Non-pigmented ciliary epithelial cell (primary cell): ENCODE data around the gene CD300E.
"Not testable (repeated sequence)": the region's sequence is repeated elsewhere in the genome, so short reads cannot be mapped to it uniquely, and the experiment has no call there.

Source experiments
- DNase-seq: peaks from one replicate; pipeline ENCODE4 v3.0.0-alpha.2; 2010; ENCODE audit warnings: low read depth

Gene CD300E

GRCh38 chr17:74633326-74633725 is 9.8 kb upstream of the CD300E start:
- DNase-seq = no peak

GRCh38 chr17:74632617-74633016 is 9.1 kb upstream of the CD300E start:
- DNase-seq = no peak

DNA sequence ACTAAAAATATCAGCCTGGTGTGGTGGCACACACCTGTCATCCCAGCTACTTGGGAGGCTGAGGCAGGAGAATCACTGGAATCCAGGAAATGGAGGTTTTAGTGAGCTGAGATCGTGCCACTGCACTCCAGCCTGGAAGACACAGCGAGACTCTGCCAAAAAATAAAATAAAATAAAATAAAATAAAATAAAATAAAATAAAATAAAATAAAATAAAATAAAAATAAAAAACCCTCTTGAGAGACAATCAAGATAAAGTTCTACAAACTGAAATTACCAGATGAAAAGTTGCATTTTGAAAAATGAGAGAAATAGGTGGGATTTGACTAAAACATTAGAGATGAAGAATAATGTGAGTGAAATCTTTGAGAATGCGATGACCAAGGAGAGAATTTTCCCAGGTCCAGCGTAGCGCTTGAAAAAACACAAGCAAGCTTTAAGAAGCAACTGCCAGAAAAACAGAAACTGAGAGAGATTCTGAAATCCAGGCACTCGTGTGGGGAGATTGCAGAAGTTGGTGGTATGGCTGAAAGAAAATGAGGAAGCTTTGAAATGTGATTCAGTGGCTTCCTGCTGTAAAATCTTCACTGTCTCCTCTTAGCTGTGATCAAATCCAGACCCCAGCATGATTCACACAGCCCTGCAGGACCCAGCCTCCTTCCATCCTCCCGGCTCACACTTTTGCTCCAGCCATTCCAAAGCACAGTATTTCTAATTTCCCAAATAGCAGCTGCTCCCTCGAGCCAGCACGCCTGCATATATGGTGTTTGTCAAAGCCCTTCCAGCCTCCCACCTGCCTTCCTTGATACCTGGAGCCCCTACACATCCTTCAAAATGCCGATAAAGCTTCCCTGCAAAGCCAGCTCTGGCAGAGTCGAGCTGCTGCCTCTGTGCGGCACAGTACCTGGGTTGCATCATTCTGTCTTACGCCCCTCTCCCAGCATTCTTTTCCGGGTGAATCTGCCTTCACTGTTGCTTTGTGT is 8.2 kb upstream of the CD300E start:
- no peak for DNase-seq

- not testable (repeated sequence) for DNase-seq
Observed at GRCh38 chr17:74630251-74630650, 6.7 kb upstream of the CD300E start.

GRCh38 chr17:74625661-74626060 is 2.1 kb upstream of the CD300E start:
- no peak for DNase-seq

- DNase-seq = no peak
Observed at GRCh38 chr17:74624131-74624530, 593 bp upstream of the CD300E start.

- DNase-seq = no peak
Observed at GRCh38 chr17:74619077-74619673, 4.4 kb downstream of the CD300E start.

- no peak for DNase-seq
Observed at GRCh38 chr17:74618451-74618850, 5.1 kb downstream of the CD300E start.

DNA sequence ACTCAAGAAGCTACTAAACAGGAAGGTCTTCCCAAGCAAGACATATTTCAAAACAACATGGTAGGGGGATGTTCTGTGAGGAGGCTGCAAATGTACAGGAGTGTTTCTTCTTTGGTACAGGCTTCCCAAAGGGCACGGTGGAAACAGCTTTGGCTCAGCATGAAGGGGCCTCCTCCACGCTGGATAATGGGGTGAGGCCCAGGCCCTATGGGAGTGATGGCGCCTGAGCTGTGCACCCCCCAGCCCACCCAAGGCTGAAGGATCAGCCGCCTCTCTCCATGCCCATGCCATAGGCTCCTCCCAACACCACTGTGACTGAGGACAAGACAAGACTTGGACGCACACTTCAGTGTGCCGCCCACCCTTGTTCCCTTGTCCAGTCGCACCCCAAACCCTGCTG is 6.8 kb downstream of the CD300E start:
- no peak for DNase-seq

DNA sequence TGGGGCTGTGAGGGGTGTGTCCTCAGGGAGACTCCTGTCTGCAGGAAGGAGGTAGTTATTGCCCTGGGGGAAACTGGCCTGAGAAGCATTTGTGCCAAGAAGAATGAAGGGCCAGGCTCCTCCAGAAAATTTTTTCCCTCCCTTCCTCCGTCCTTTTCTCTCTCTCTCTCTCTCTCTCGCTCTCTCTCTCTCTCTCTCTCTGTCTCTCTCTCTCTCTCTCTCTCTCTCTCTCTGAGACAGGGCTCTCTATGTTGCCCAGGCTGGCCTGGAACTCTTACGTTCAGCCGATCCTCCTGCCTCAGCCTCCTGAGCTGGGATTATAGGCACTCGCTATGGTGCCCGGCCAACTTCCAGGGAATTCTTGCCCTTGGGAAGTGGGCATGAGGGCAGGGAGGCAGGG is 11.5 kb downstream of the CD300E start:
- DNase-seq = no peak

GRCh38 chr17:74610108-74610507 is 13.4 kb downstream of the CD300E start:
- DNase-seq = no peak

GRCh38 chr17:74608511-74608910 is 15.0 kb downstream of the CD300E start:
- DNase-seq = no peak

DNA sequence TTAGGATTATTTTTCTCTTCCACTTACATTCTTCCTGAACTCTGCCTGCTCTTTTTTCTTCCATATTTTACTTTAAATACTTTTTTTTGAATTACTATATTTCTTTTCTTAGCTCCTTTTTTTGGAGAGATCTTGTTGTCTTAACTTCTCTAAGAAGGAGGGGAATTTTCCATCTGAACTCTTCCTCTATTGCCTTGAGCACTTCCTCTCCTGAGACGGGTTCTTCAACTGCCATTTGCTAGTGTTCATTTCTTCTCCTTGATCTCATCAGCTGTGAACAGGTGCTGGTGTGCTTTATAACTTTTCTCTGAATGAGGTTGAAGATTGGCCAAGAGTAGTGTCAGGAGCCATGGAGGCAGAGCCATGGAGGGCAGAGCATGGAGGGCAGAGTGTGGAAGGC is 16.3 kb downstream of the CD300E start:
- no peak for DNase-seq

DNA sequence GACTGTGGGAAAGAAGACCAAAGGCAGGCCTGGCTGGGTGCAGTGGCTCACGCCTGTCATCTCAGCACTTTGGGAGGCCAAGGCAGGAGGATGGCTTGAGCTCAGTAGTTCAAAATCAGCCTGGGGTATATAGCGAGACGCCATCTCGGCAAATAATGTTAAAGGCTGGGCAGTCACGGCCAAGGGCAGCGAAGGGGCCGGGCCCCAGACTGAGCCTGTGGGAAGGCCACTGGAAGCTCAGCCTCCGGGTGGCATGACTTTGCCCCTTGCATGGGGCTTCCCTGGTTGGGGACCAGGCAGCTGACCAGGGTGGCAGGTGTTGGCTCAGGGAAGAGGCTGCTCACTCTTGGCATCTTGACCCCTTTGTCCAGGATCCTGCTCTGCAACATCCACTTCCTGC is 17.5 kb downstream of the CD300E start:
- DNase-seq = no peak

- no peak for DNase-seq
Observed at GRCh38 chr17:74605361-74605760, 18.2 kb downstream of the CD300E start.

DNA sequence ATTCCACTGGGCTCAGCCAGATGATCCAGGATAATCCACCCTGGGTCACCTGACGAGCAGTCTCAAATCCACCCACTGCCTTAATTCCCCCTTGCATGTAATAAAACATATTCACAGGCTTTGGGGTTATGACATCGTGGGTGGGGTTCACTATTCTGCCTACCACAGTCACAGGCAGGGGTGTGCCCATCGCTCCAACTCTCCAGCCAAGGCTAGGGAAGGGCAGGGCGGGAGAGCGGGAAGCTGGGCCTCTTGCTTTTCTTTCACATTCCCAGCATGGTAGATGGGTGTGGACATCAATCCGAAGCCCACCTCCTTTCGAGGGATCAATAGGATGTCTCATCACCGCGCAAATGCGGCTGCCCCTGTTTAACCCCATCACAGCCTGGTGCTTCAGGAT is 18.8 kb downstream of the CD300E start:
- no peak for DNase-seq

GRCh38 chr17:74604200-74604599 is 19.3 kb downstream of the CD300E start:
- DNase-seq = no peak

GRCh38 chr17:74603746-74604145 is 19.8 kb downstream of the CD300E start:
- DNase-seq = no peak

GRCh38 chr17:74603037-74603635 is 20.4 kb downstream of the CD300E start:
- no peak for DNase-seq

GRCh38 chr17:74601944-74602572 is 21.5 kb downstream of the CD300E start:
- DNase-seq = no peak

GRCh38 chr17:74599448-74599939 is 24.0 kb downstream of the CD300E start:
- no peak for DNase-seq

- DNase-seq = no peak
Observed at GRCh38 chr17:74599023-74599399, 24.5 kb downstream of the CD300E start.
